H1 (cell line): ENCODE data around the gene PKM. TPM values are rescaled to one million over a fixed set of nuclear protein-coding genes. Genes with fewer than 3 reads are reported as not detected.

ENCODE experiments used
- BRCA1 ChIP-seq: IDR thresholded peaks from 2 replicates; pipeline ENCODE4 v1.6.1; 2012; ENCODE audit warnings: low read depth, low read length, improper control_type of control experiment
- E2F6 ChIP-seq: IDR thresholded peaks from 2 replicates; pipeline ENCODE4 v1.6.1; 2012; ENCODE audit warnings: inconsistent platforms
- GABPA ChIP-seq: IDR thresholded peaks from 2 replicates; pipeline ENCODE4 v1.6.1; 2011; ENCODE audit warnings: mild to moderate bottlenecking, low read length, moderate library complexity, borderline replicate concordance; ENCODE audit not compliant: insufficient read depth
- GTF2F1 ChIP-seq: IDR thresholded peaks from 2 replicates; pipeline ENCODE4 v1.6.1; 2012; ENCODE audit warnings: low read depth, low read length, improper control_type of control experiment, borderline replicate concordance
- JUN ChIP-seq: IDR thresholded peaks from 2 replicates; pipeline ENCODE4 v1.6.1; 2011; ENCODE audit warnings: low read depth, mild to moderate bottlenecking, improper control_type of control experiment, low read length
- RFX5 ChIP-seq: IDR thresholded peaks from 2 replicates; pipeline ENCODE4 v1.6.1; 2011; ENCODE audit warnings: low read depth, low read length, improper control_type of control experiment, borderline replicate concordance
- polyA plus RNA-seq, 7 experiments: library from polyadenylated mRNA; depleted of rRNA in 3 of 7; stranded (reverse) in 5 of 7; unstranded in 2 of 7; fragments of >200 nt in 5 of 7; fragments of 200-250 nt in 2 of 7; gene quantifications; 1 replicate in 5 of 7; 2 replicates in 1 of 7; 4 replicates in 1 of 7; pipeline versions ENCODE4 v1.2.1 to v1.2.3, GENCODE V29; 2011 to 2013; ENCODE audit warnings: missing spikeins in 2 of 7, mixed read lengths in 2 of 7
- total RNA-seq: library from RNA; stranded (reverse); fragmentation: NEBNext Ultra II Directional; extraction: Animal tissue kit (Norgen Biotek cat#: 25700); gene quantifications from 2 replicates; pipeline ENCODE4 v1.2.1, GENCODE V29; 2021

Gene PKM
- total and polyA plus RNA-seq, 2 of the 8 experiments (the other 6 are each of a cell fraction or from before 2014, with no cell fraction given) = 780 to 856 TPM

DNA sequence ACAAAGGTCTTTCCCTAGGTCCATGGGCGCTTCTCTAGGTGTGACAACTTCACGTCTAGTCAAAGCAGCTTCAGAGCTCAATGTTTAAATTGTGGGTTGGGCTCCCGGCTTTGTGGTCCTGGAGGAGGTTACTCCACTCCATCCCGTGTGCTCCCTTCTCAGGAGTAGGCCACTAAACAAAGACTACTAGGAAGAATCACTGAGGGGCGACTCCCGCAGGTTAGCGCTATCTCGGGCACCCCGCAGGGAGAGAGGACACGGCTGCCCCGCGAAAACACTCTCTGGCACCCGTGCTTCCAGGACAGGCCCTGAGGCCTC is 40.9 kb upstream of the PKM start (continued):
- TF ChIP-seq E2F6 = no peak
- TF ChIP-seq GABPA = no peak
- TF ChIP-seq GTF2F1 = no peak
- TF ChIP-seq RFX5 = no peak
- TF ChIP-seq BRCA1 = no peak
- TF ChIP-seq JUN = no peak
